DOHH2 (cell line): ENCODE results near the gene ZNF341.

Source experiments
- H3F3A ChIP-seq: fragments of 200-600 bp; sonication (generic), shearing (Covaris generic); 2 replicates; pipeline ENCODE4 v1.6.0; 2016; ENCODE audit warnings: antibody characterized with exemption, mild to moderate bottlenecking; ENCODE audit not compliant: control insufficient read depth, insufficient read depth
- H3K27ac ChIP-seq: fragments of 200-600 bp; sonication (generic); 2 replicates; pipeline ENCODE4 v1.5.1; 2014; ENCODE audit warnings: low read depth, mild to moderate bottlenecking, low read length, moderate library complexity
- H3K27me3 ChIP-seq: fragments of 200-600 bp; sonication (generic); 2 replicates; pipeline ENCODE4 v1.6.1; 2014; ENCODE audit warnings: mild to moderate bottlenecking, low read length, mixed read lengths; ENCODE audit not compliant: control insufficient read depth
- H3K36me3 ChIP-seq: fragments of 200-600 bp; sonication (generic); 2 replicates; pipeline ENCODE4 v1.6.1; 2014; ENCODE audit warnings: mild to moderate bottlenecking, low read length, moderate library complexity, mixed read lengths; ENCODE audit not compliant: control insufficient read depth
- H3K4me1 ChIP-seq: fragments of 200-600 bp; sonication (generic); 2 replicates; pipeline ENCODE4 v1.6.1; 2014; ENCODE audit warnings: mild to moderate bottlenecking, low read length, mixed read lengths; ENCODE audit not compliant: control insufficient read depth
- H3K4me2 ChIP-seq: fragments of 200-600 bp; sonication (generic); 2 replicates; pipeline ENCODE4 v1.6.0; 2014; ENCODE audit warnings: mild to moderate bottlenecking, low read length, moderate library complexity
- H3K4me3 ChIP-seq: fragments of 200-600 bp; sonication (generic); 2 replicates; pipeline ENCODE4 v1.5.1; 2014; ENCODE audit warnings: mild to moderate bottlenecking, low read length, mixed read lengths
- H3K79me2 ChIP-seq: fragments of 200-600 bp; sonication (generic); 2 replicates; pipeline ENCODE4 v1.6.1; 2014; ENCODE audit warnings: mild to moderate bottlenecking, low read length, mixed read lengths; ENCODE audit not compliant: control insufficient read depth
- H3K9me2 ChIP-seq: fragments of 200-600 bp; sonication (generic); replicated peaks from 2 replicates; pipeline ENCODE4 v1.6.1; 2014; ENCODE audit warnings: mild to moderate bottlenecking, low read length, mixed read lengths; ENCODE audit not compliant: control insufficient read depth
- H3K9me3 ChIP-seq: fragments of 200-600 bp; sonication (generic); 2 replicates; pipeline ENCODE4 v1.6.1; 2014; ENCODE audit warnings: antibody characterized with exemption, low read length, mixed read lengths; ENCODE audit not compliant: control insufficient read depth, insufficient read depth
- H4K20me1 ChIP-seq: fragments of 200-600 bp; sonication (generic); 2 replicates; pipeline ENCODE4 v1.6.0; 2014; ENCODE audit warnings: low read depth, mild to moderate bottlenecking, antibody characterized with exemption, low read length, moderate library complexity; ENCODE audit not compliant: control insufficient read depth, insufficient read depth
- CTCF ChIP-seq: fragments of 200-600 bp; sonication (generic); IDR thresholded peaks from one replicate; pipeline ENCODE4 v1.5.1; 2014; ENCODE audit warnings: antibody characterized with exemption, mild to moderate bottlenecking, low read depth, low read length; ENCODE audit not compliant: poor library complexity, severe bottlenecking
- EZH2phosphoT487 ChIP-seq: fragments of 200-600 bp; sonication (generic); IDR thresholded peaks from 2 replicates; pipeline ENCODE4 v1.6.1; 2017; ENCODE audit warnings: borderline replicate concordance, mild to moderate bottlenecking, antibody characterized with exemption, low read length, moderate library complexity, mixed read lengths

Gene ZNF341

GRCh38 chr20:33719989-33720709 is 11.6 kb upstream of the ZNF341 start, which contains the start of gene PXMP4:
PXMP4 (minus strand) TSS chr20:33720310; CDS start chr20:33720207, 103 bp downstream.
- Histone ChIP-seq H3K79me2 (peaks cover 3% of the 10 kb centered on the region; the same call in 1 of the 2 replicates), H3K27ac (peak within 1 kb of the TSS; percentile 25; the same call in 1 of the 2 replicates), H3K36me3 (no peaks in the 10 kb centered on the region), H3K9me2 (no peaks in the 10 kb centered on the region), H3K4me3 (peak within 1 kb of the TSS; percentile 82), H3K4me2 (peak within 1 kb of the TSS; percentile 77), H3K4me1 (peaks cover 21% of the 10 kb centered on the region), H3K9me3 (no peaks in the 10 kb centered on the region), H3F3A (no peaks in the 10 kb centered on the region), H3K27me3 (no peaks in the 10 kb centered on the region), H4K20me1 (no peaks in the 10 kb centered on the region)
- TF ChIP-seq EZH2phosphoT487 (no peak), CTCF (no peak)

DNA sequence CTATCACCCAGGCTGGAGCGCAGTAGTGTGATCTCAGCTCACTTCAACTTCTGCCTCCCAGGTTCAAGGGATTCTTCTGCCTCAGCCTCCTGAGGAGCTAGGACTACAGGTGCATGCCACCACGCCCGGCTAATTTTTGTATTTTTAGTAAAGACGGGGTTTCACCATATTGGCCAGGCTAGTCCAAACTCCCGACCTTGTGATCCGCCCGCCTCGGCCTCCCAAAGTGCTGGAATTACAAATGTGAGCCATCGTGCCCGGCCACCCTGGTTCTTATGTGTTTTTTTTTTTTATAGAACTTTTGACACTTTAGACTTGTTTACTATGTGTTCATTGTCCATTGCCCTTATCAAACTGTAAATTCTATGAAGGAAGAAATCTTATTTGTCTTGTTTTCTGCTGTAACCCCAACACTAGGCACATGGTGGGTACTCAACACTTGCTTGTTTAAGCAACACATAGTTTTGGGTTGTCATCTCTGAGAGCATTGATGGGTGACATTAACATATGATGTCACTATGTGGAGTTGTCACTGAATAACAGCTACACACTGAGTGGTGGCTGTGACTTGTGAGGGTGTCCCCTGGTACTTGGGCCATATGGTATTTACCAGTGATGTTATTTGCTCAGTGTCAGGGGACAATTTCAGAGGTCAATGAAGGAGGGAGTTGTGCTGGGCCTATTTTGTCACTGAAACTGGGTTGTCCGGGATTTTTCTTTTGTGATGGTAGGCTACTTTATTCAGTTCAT is 10.2 kb upstream of the ZNF341 start:
- H3K4me1 ChIP-seq, result peaks cover 21% of the 10 kb centered on the region
- no peaks in the 10 kb centered on the region for H3K27me3 ChIP-seq
- H3K79me2 ChIP-seq, result peaks cover 3% of the 10 kb centered on the region; the same call in 1 of the 2 replicates
- H3K9me2 ChIP-seq, result no peaks in the 10 kb centered on the region
- no peak overlapping the region for H3K4me2 ChIP-seq
- no peak overlapping the region for H3K4me3 ChIP-seq
- H3K9me3 ChIP-seq, result no peaks in the 10 kb centered on the region
- no peaks in the 10 kb centered on the region for H3K36me3 ChIP-seq
- H3F3A ChIP-seq, result no peaks in the 10 kb centered on the region
- H4K20me1 ChIP-seq, result no peaks in the 10 kb centered on the region
- TF ChIP-seq EZH2phosphoT487 (no peak), CTCF (no peak)
- no peak overlapping the region for H3K27ac ChIP-seq

DNA sequence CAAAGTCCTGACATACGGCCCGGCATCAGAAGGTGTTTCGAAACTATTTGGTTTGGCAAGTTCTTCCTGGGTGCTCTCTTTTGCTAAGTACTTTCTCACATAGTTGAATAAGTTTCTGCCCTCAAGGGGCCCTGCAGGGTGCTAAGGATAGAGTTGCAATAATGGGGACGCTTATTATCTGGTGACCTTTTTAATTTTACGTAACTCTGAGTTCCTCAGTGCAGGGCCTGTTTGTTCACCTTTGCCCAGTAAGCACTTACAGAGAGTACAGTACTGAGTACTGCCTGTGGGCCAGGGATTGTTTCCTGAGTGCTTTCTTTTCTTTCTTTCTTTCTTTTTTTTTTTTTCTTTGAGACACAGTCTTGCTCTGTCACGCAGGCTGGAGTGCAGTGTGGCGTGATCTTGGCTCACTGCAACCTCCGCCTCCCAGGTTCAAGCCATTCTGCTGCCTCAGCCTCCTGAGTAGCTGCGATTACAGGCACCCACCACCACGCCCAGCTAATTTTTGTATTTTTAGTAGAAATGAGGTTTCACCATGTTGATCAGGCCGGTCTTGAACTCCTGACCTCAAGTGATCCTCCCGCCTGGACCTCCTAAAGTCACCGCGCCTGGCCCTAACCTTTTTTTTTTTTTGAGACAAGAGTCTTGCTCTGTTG is 7.2 kb upstream of the ZNF341 start:
- H4K20me1 ChIP-seq, result no peaks in the 10 kb centered on the region
- no peak for TF ChIP-seq CTCF
- no peak for TF ChIP-seq EZH2phosphoT487
- no peak overlapping the region for H3K4me3 ChIP-seq
- no peaks in the 10 kb centered on the region for H3K36me3 ChIP-seq
- no peaks in the 10 kb centered on the region for H3K9me3 ChIP-seq
- no peak overlapping the region for H3K27ac ChIP-seq
- no peak overlapping the region for H3K4me2 ChIP-seq
- H3K79me2 ChIP-seq, result peaks cover under 1% of the 10 kb centered on the region; the same call in 1 of the 2 replicates
- no peaks in the 10 kb centered on the region for H3K27me3 ChIP-seq
- peaks cover 13% of the 10 kb centered on the region for H3K4me1 ChIP-seq
- H3F3A ChIP-seq, result peaks cover 6% of the 10 kb centered on the region; the same call in 1 of the 2 replicates
- H3K9me2 ChIP-seq, result no peaks in the 10 kb centered on the region
